Measurements from ENCODE around the gene EEIG2.

Gene EEIG2

DNA sequence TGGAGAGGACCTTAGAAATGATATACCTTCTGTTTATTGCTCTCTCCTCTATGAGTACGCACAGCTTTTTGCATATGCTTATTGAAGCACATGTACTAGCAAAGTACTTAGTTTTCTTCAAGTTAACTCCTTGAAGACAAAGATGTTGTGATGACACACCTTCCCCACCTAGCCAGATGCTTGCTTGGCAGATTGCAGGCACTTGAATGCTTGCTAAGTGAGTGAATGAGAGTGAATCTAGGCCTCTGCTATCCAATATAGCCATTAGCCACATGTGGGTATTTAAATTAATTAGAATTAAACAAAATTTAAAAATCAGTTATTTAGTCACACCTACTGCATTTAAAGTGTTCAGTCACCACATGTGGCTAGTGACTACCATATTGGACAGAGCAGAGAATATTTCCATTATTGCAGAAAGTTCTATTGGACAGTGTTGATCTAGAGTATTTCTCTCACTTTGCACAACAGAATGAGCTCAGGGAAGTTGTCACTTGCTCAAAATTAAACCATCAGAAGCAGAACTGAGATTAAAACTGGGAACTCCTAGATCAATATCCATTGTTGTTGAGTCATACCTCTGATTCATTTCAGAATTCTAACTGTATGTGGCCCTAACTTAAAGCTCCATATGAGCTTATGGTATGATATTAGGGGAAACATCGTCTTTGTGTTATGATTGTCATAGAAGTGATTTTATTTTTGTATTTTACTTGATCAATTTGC lies 8.6 kb upstream of the EEIG2 start:
- DNase-seq, result no peak

DNA sequence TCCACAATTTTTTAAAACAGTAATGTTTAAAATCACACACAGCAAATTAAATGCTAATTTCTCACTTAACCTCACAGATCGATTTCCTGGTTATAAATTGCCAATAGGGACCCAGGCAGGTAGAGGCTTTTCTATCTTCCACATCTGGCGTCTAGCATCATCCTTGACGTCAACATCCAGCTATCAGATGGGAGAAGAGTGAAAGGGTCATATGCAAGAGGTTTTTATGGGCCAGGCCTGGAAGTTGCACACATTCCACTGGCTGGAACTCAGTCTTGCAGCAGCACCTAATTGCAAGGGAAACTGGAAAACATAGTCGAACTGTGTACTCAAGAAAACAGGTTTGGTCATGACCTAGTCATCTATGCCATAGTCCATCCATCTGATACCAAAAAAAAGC lies 6.0 kb upstream of the EEIG2 start:
- DNase-seq, result no peak

DNA sequence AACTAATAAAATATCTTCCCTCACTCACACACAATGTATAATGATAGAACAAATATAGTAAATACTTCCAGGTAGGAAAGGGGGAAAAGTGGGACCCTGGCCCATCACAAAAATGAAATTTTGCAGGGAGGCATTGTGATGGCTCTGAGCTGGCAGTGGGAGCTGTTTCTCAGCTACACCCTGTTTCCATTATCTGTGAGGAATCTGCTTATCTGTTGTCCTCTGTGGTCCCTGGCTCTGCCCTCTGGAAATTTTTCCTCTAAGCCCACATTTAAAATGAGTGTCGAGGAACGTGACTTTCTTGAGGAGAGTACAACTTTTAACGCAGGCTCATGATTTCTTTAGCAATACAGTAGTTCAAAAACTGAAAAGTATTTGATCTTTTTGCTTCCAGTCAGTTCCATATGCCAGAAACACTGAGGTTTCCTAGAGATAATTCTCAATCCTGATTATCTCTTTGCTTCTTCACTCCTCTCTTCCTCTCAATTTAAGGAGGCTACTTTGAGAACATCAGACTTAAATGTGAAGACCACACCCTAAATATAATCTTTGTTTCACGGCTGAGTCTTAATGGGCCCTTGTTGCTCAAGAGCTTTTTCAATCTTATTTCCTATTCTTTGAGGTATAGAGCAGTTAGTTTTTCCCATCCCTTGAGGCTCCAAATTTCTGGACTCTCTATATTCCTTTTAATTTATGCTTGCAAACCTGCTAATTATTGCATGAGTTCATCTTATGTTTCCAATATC lies 5.0 kb upstream of the EEIG2 start:
- no peak for DNase-seq

DNA sequence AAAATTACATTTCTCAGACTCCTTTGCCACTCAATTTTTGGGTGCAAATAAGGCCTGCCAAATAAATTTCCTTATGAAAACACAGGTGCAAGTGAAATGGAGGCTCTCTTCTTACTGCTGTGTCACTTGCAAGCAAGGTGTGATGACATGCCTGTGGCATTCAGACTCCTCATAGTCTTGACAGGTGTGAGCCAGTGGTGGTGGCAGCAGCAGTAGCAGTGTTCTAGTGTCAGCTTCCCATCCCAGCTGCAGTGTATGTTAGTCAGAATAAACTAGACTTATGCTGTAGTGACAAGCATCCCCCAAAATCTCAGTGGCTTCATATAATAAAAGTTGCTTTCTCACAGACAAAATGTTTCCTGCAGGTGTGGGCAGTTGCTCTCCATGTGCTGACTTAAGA lies 3.8 kb upstream of the EEIG2 start:
- DNase-seq, result no peak

DNA sequence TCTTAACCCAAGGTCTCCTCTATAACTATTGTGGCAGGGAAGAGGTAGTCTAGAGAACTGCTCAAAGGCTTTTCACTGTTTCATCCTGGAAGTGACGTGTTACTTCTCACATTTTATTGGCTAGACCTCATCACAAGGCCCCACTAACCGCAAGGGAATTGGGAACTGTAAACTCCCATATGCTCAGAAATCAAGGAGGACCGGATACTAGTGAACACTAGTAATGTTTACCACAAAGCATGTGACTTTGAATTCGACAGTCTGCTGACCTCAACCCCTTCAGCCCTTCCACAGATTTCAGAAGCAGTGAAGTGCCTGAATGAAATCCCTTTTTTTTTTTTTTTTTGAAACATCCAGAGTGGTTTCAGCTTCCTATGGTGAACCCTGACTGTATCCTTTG lies 3.4 kb upstream of the EEIG2 start:
- DNase-seq, result no peak

DNA sequence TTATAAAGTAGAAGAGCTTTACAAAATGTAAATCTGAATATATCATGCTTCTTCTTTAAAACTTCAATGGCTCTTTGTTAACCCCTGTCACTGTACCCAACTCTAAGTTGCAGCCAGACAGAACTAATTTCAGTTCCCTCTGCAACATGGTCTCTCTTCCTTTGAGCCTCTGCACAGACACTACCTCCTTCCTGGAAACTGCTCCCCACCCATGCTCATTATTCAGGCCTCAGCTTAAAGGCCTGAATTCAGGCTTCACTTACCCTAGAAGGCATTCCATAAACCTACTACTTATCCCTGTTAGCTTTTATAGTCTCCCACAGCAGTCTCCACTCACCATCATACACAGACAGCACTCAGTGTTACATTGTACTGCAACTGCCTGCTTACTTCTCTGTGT lies 2.6 kb upstream of the EEIG2 start:
- DNase-seq, result no peak

DNA sequence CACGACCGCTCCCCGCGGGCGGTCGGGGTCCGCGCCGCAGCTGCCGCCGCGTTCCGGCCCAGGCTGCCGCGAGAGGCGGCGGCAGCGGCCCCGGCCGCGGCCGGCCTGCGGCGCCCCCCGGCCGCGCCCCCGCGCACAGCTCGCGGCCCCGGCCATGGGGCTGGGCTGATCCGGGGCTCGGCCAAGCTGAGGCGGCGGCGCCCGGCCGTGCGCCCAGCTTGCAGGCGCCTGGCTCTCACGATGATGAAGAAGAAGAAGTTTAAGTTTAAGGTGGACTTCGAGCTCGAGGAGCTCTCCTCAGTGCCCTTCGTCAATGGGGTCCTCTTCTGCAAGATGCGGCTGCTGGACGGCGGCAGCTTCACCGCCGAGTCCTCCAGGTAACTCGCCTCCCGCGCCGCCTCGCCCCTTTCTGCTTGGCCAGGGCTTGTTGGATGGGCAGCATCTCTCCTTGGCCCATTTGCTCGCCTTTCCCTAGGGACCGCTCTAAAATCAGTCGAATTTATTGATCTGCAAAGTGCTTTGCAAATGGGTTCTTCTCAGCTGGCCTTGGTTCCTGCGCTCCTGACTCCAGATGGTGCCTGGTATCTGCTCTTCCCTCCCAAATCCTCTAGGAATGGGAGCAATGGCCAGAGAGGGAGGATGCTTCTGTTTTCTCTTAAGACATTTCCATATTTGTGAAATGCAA lies 431 bp downstream of the EEIG2 start:
- DNase-seq, result peak; percentile 76

DNA sequence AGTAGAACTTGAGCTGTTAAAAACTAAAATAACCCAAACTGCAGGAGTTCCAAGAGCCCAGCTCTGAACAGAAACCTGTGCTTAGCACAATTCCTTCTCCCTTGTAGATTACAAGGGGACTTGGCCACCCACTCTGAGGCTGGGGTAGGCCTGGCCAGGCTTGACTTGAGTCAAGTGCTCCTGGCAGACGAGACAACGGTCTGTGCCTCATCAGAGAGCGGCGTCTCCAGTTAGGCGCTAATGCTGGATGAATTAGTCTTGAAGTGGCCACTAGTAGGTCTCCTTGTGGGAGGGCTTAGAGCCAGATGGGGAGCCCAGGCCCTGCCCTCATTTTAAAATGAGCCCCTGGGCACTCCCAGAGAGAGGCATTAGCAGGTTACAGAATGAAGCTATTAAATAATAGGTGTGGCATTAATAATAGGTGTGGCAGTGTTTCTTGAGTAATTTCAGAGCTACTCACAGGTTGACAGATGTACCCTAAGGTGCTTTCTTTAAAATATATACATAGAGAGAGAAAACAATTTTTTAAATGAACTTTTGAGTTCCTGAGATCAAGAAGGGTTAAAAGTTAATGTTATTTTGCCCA lies 1.1 kb downstream of the EEIG2 start:
- DNase-seq, result peak; percentile 84

DNA sequence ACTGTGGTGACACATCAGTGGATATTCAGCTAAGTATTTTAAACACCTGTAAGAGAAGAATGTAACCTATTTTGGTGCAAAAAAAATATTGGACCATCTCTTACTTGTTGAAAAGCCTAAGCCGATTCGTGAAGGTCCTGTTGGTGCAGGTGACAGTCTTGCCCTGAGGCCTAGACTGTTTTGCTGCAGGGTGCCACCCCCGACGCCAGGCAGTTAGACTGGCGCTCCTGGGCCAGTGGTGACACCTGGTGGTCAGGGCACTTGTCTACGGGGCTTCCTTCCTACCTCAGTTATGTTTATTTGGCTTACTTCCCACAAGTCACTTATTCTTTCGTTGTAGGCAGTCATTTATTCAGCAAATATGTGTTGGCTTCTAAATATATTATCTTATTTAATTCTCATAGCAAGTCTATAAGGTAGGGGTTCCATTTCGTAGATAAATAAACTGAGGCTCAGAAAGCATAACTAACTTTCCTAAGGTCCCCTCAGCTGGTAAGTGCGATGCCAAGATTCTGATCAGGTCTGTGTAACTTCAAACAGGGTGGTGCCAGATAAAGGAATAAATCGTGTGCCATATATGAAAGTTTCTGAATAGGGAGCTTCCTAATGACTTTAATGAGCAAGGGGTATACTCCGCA lies 1.9 kb downstream of the EEIG2 start:
- peak; percentile 93 for DNase-seq

DNA sequence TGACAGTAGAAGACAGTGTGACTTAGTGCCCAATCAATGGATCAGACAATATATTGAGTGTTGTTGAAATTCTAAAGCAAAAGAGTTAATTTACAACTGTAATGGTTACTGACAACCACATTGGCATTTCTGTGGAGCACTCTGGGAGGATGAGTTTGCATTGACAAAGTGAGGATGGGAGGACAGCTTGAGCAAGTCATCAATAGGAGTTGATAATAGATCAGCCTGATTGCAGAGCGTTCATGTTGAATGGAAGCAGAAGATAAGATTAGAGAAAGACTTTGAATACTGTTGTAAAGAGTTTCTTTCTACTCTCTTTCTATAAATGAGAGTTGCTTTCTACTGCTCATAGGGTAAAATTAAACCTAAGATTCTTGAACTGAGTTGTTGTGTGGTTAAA lies 3.9 kb downstream of the EEIG2 start:
- no peak for DNase-seq

DNA sequence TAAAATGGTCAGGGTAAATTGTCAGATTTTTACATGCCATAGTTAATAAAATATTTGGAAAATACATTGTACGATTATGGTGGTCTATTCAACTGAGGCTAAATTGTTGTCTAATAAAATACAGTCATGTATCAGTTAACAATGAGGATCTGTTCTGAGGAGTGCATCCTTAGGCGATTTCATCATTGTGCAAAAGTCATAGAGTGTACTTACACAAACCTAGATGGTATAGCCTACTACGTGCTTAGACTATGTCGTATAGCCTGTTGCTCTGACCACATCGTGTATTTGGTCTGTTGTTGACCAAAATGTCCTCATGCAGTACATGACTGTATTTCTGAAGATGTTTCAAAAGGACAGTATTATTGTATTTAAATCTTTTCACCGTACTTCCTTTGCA lies 5.2 kb downstream of the EEIG2 start:
- no peak for DNase-seq

DNA sequence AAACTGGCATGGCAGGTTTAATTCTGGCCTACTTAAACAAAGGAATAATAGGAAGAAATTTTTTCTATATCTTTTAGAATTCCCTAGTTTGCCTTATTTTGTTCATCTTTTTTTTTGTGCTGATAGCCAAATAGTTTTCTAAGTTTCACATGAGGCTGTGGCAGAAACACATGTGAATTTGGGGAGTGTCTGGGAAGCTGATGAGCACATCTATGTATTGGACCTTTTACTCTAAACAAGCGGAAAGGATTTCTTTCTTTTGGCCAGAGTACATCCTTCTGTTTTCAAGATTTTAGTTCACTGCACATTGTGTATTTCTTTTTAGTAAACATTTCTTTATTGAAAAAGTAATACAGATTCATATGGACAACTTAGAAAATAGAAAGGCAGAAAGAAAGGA lies 5.6 kb downstream of the EEIG2 start:
- DNase-seq, result no peak

DNA sequence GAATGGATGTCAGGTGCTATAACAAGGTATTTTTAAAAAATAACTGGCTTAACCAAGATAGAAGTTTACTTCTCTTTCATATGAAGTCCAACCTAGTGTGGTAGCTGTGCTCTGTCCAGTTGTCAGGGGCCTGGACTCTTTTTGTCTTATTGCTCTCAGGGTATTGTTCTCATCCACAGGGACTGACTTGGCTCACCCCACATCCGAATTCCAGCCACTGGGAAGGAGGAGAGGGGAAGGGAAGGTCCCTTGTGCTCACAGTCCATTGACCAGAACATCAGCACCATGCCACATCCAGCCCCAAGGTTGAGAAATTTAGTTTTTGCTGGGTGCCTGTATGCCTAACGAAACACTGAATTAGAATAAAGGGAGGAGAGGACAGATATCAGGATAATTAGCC lies 8.7 kb downstream of the EEIG2 start:
- DNase-seq, result no peak

DNA sequence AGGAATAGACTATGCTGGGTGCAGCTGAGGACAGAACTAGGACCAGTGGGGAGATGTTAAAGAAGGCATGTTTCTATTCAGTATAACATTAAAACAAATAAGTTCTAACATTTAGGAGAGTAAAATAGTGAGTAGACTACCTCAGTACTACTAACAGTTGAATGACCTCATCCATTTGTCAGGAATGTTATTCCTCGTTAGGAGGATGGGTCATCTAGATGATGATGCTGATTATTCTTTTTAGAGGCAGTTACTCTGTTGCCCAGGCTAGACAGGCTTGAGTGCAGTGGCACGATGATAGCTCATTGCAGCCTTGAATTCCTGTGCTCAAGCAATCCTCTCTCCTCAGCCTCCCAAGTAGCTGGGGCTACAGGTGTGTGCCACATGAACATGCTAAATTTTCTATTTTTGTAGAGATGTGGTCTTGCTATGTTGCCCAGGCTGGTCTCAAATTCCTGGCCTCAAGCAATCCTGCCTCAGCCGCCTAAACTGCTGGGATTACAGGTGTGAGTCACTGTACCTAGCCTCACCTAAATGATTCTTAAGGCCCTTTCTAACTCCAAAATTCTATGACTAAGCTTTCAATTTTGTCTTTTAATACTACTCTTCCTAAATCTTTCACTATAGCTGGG lies 9.3 kb downstream of the EEIG2 start:
- no peak for DNase-seq

DNA sequence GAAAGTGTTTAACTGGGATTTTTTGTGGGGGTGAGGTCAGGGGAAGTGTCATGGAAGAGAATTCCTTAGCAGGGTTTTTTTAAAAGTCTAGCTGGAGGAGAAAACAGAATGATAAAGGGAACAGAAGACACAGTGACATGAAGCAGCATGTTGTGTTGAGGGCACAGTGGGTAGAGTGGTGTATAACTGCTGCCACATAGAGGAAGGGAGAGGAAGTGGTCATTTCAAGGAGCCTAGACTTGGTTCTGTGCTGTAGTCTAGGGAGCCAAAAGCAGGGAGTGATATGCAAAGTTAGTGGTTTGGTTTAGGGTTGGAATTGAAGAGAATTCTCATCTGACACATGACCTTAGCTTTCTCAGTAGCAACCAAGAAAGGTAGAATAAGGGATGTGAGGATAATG lies 10.2 kb downstream of the EEIG2 start:
- DNase-seq, result no peak

DNA sequence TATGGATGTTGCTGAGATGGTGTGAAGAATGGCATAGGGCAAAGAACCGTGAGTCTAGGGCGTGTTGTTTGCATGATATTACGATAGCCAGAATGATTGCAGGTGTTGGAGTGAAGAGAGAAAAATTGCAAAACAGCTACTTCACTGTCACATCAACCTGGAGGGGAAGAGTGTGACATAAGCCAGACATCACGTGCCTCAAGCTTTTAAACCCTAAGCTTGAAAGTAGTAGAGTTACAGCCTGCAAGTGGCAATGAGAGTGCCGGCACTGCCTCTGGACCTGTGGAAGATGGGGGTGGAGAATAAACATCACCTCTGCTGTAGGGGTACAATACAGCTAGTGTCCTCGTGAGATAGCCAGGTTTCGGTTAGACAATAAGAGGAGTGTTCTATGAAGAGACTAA lies 11.1 kb downstream of the EEIG2 start:
- no peak for DNase-seq

DNA sequence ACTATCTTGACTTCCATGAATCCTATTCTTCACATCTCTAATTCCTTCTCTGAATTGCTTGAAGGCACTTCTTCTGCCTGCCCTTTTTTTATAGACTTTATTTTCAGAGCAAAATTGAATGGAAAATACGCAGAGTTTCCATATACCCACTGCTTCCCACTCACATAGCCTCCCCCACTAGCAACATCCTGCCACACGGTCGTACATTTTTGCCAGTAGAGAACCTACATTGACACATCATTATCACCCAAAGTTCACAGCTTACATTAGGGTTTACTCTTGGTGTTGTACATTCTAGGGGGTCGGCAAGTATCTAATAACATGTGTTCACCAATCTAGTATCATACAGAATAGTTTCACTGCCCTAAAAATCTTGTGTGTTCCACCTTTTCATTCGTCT lies 12.3 kb downstream of the EEIG2 start:
- DNase-seq, result no peak

DNA sequence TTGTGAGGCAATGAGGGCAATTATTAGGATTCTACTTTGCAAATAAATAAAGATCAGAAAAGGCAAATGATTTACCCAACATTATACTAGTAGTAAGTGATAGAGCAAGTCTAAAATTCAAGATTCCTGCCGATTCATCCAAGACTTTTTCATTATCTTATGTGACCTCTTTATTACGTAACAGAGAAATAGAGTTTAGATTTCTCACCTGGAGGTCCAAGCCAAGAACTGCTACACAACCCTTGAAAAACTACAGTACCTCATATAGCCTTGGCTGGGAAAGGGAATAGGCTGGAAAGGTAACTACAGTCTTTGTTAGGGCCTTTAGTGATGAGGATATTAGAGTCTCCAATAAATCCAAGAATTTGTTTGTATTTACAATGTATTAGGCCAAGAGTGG lies 13.3 kb downstream of the EEIG2 start:
- no peak for DNase-seq

DNA sequence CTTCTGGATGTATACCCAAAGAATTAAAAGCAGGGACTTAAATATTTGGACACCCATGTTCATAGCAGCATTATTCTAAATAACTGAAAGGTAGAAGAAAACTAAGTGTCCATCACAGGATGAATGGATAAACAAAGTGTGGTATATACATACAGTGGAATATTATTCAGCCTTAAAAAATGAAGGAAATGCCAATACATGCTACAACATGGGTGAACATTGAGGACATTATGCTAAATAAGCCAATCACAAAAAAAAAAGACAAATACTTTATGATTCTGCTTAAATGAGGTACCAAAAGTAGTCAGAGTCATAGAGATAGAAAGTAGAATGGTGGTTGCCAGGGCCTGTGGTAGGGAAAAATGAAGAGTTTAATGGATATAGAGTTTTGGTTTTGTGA lies 14.1 kb downstream of the EEIG2 start:
- no peak for DNase-seq

DNA sequence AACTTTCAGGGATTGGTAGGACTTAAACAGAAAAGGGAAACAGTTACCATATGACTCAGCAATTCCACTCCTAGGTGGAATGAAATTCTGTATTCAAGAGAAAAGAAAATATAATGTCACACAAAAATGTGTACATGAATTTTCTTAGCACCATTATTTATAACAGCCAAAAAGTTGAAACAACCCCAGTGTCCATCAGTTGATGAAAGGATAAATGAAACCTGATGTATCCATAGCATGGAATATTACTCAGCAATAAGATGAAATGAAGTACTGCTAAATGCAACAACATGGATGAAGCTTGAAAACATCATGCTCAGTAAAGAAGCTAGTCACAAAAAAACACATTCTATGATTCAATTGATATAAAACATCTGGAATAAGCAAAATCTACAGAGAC lies 15.5 kb downstream of the EEIG2 start:
- no peak for DNase-seq

DNA sequence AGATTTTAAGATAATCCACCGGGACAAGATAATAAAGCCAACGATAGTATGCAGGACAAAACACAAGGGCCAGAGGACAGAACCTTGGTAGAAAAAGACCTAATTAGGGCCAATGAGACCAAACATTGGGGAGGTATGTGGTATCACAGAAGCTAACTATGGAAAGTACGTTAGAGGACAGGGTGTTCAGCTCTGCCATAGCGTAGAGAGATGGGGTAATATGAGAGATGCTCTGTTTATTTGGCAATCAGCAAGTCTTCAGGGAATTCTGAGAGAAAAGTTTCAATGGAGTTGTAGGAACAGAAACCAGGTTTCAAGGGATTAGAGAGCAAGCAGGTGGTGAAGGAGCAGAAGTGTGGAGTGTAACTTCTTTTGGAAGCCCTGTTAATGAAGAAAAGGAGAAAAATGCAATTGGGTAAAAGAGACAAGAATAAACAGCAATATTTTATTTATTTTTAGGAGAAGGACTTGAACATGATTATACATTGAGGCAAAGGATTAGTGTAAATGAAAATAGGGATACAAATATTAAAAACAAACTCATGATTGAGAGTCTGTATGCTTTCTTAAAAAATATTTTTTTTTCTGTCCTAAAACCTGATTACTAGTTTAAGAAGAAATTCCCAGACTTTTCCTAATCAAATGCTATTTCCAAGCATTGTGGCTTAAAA lies 24.0 kb downstream of the EEIG2 start:
- DNase-seq, result no peak

DNA sequence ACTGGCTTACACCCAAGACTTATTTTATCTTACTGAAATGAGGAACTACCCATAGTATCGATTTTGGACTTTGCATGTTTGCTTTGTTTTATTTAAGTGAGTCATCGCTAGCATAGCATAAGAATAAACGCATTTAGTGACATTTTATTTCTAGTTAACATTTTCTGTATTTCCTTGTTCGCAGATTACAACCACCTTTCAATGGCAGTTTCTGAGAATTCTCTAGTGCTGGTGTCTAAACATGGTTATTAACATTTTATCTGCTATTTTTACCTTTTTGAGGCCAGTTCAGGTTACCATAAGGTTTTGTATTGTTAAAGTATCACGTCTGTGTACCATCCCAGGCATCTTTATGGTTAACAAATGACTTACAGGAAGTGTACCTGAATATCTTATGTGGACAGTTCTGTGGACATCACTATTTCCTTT lies 24.5 kb downstream of the EEIG2 start:
- DNase-seq, result no peak
